H9 (cell line): ENCODE results near the gene USP47. TPM values are rescaled to one million over a fixed set of nuclear protein-coding genes. Genes with fewer than 3 reads are reported as not detected.

Source experiments
- DNase-seq: peaks from one replicate; pipeline ENCODE4 v3.0.0-alpha.2; 2017
- H2AFZ ChIP-seq: one replicate; pipeline ENCODE4 v1.6.1; 2013; ENCODE audit warnings: mild to moderate bottlenecking, low read length, control low read depth, moderate library complexity
- H2AK5ac ChIP-seq: 2 replicates; pipeline ENCODE4 v1.6.1; 2013; ENCODE audit warnings: low read length, control low read depth, mixed read lengths; ENCODE audit not compliant: insufficient read length
- H2BK120ac ChIP-seq: one replicate; pipeline ENCODE4 v1.6.1; 2013; ENCODE audit warnings: low read depth, mild to moderate bottlenecking, low read length, control low read depth, inconsistent platforms; ENCODE audit not compliant: poor library complexity, severe bottlenecking
- H2BK12ac ChIP-seq: 2 replicates; pipeline ENCODE4 v1.6.1; 2013; ENCODE audit warnings: low read length, control low read depth, mixed read lengths, low read depth; ENCODE audit not compliant: insufficient read length
- H2BK15ac ChIP-seq: 2 replicates; pipeline ENCODE4 v1.6.1; 2013; ENCODE audit warnings: low read depth, low read length, control low read depth
- H2BK20ac ChIP-seq: one replicate; pipeline ENCODE4 v1.6.1; 2013; ENCODE audit warnings: low read depth, mild to moderate bottlenecking, low read length, control low read depth, inconsistent platforms; ENCODE audit not compliant: poor library complexity, severe bottlenecking
- H2BK5ac ChIP-seq: 2 replicates; pipeline ENCODE4 v1.6.1; 2013; ENCODE audit warnings: low read length, control low read depth, mixed read lengths; ENCODE audit not compliant: insufficient read length
- H3K14ac ChIP-seq: 2 replicates; pipeline ENCODE4 v1.6.1; 2013; ENCODE audit warnings: low read length, control low read depth; ENCODE audit not compliant: insufficient read depth
- H3K18ac ChIP-seq: 2 replicates; pipeline ENCODE4 v1.6.1; 2013; ENCODE audit warnings: low read depth, mild to moderate bottlenecking, mixed read lengths, low read length, control low read depth; ENCODE audit not compliant: insufficient read length
- H3K23ac ChIP-seq: 2 replicates; pipeline ENCODE4 v1.6.1; 2013; ENCODE audit warnings: low read length, control low read depth, mixed read lengths, low read depth; ENCODE audit not compliant: insufficient read length
- H3K23me2 ChIP-seq: 2 replicates; pipeline ENCODE4 v1.6.1; 2013; ENCODE audit warnings: low read depth, mild to moderate bottlenecking, mixed read lengths, low read length, control low read depth; ENCODE audit not compliant: insufficient read length, poor library complexity, severe bottlenecking
- H3K27ac ChIP-seq: 2 replicates; pipeline ENCODE4 v1.5.1; 2013; ENCODE audit warnings: low read length, control low read depth, mixed read lengths, low read depth; ENCODE audit not compliant: insufficient read length
- H3K27me3 ChIP-seq: 2 replicates; pipeline ENCODE4 v1.6.1; 2013; ENCODE audit warnings: low read length, control low read depth, inconsistent platforms; ENCODE audit not compliant: insufficient read depth
- H3K4ac ChIP-seq: 2 replicates; pipeline ENCODE4 v1.6.1; 2013; ENCODE audit warnings: low read depth, mild to moderate bottlenecking, control low read depth, inconsistent platforms, low read length, moderate library complexity
- H3K4me1 ChIP-seq: 2 replicates; pipeline ENCODE4 v1.6.1; 2013; ENCODE audit warnings: low read length, control low read depth, inconsistent platforms; ENCODE audit not compliant: insufficient read depth
- H3K4me2 ChIP-seq: 2 replicates; pipeline ENCODE4 v1.6.1; 2013; ENCODE audit warnings: low read length, control low read depth, mixed read lengths; ENCODE audit not compliant: insufficient read length, insufficient read depth
- H3K56ac ChIP-seq: 2 replicates; pipeline ENCODE4 v1.6.1; 2013; ENCODE audit warnings: low read depth, mild to moderate bottlenecking, mixed read lengths, low read length, control low read depth; ENCODE audit not compliant: insufficient read length
- H3K79me1 ChIP-seq: 2 replicates; pipeline ENCODE4 v1.6.1; 2013; ENCODE audit warnings: low read depth, mild to moderate bottlenecking, moderate library complexity, low read length, control low read depth, inconsistent platforms; ENCODE audit not compliant: insufficient read depth, poor library complexity, severe bottlenecking
- H3K79me2 ChIP-seq: 2 replicates; pipeline ENCODE4 v1.6.1; 2013; ENCODE audit warnings: low read length, control low read depth, inconsistent platforms; ENCODE audit not compliant: insufficient read depth
- H3K9ac ChIP-seq: 2 replicates; pipeline ENCODE4 v1.6.1; 2013; ENCODE audit warnings: low read length, control low read depth, mixed read lengths; ENCODE audit not compliant: insufficient read length; ENCODE audit errors: extremely low read depth
- H3K9me3 ChIP-seq: one replicate; pipeline ENCODE4 v1.6.1; 2013; ENCODE audit warnings: low read depth, low read length, inconsistent platforms; ENCODE audit not compliant: control insufficient read depth
- H3T11ph ChIP-seq: one replicate; pipeline ENCODE4 v1.6.1; 2013; ENCODE audit warnings: mild to moderate bottlenecking, low read length, control low read depth, inconsistent platforms
- H4K20me1 ChIP-seq: one replicate; pipeline ENCODE4 v1.6.1; 2013; ENCODE audit not compliant: control insufficient read depth, insufficient read length, insufficient read depth
- H4K5ac ChIP-seq: 2 replicates; pipeline ENCODE4 v1.6.1; 2013; ENCODE audit warnings: low read depth, mild to moderate bottlenecking, mixed read lengths, low read length, control low read depth; ENCODE audit not compliant: insufficient read length
- H4K8ac ChIP-seq: replicated peaks from 2 replicates; pipeline ENCODE4 v1.6.1; 2013; ENCODE audit warnings: low read length, control low read depth, mixed read lengths, low read depth; ENCODE audit not compliant: insufficient read length
- H4K91ac ChIP-seq: 2 replicates; pipeline ENCODE4 v1.6.1; 2013; ENCODE audit warnings: low read depth, mild to moderate bottlenecking, moderate library complexity, mixed read lengths, low read length, control low read depth; ENCODE audit not compliant: insufficient read length
- H3K27ac Mint-ChIP-seq, 3 experiments: 2 replicates in 2 of 3; 3 replicates in 1 of 3; pipeline ENCODE4 v1.8.0; 2020 to 2021; ENCODE audit warnings: mixed read lengths in 3 of 3, mild to moderate bottlenecking in 1 of 3, moderate library complexity in 1 of 3
- H3K27me3 Mint-ChIP-seq: 2 replicates; pipeline ENCODE4 v1.8.0; 2021; ENCODE audit warnings: low read depth, mild to moderate bottlenecking, moderate library complexity, mixed read lengths
- H3K36me3 Mint-ChIP-seq, 3 experiments: 2 replicates in 2 of 3; 3 replicates in 1 of 3; pipeline ENCODE4 v1.8.0; 2020 to 2021; ENCODE audit warnings: low read depth in 3 of 3, mixed read lengths in 3 of 3; ENCODE audit not compliant: insufficient read depth in 1 of 3
- H3K4me1 Mint-ChIP-seq, 2 experiments: 2 replicates each; pipeline ENCODE4 v1.8.0; 2020; ENCODE audit warnings: mixed read lengths in 2 of 2
- H3K4me3 Mint-ChIP-seq, 2 experiments: 2 replicates in 1 of 2; 3 replicates in 1 of 2; pipeline ENCODE4 v1.8.0; 2020 to 2021; ENCODE audit warnings: mild to moderate bottlenecking in 2 of 2, mixed read lengths in 2 of 2, moderate library complexity in 1 of 2
- H3K9me3 Mint-ChIP-seq, 2 experiments: 2 replicates in 1 of 2; 3 replicates in 1 of 2; pipeline ENCODE4 v1.8.0; 2020; ENCODE audit warnings: mild to moderate bottlenecking in 2 of 2, mixed read lengths in 2 of 2, moderate library complexity in 1 of 2
- WGBS: extraction: QIAGEN DNeasy Blood & Tissue Kit; methylation state at CpG from one replicate; pipeline ENCODE4 v1.1.7; 2013; ENCODE audit warnings: missing lambda C conversion rate, low lambda C conversion rate, mixed read lengths; ENCODE audit not compliant: insufficient read length; ENCODE audit errors: extremely low coverage; 5-methylcytosine and 5-hydroxymethylcytosine counted together
- total RNA-seq: library from RNA; stranded (reverse); gene quantifications from 2 replicates; pipeline ENCODE4 v1.2.1, GENCODE V29; 2021
- TF ChIP-seq, protein P1 (sequence below): fragments of 200-600 bp; sonication (generic); conservative IDR thresholded peaks from 3 replicates; pipeline ENCODE4 v1.8.0; 2021; ENCODE audit warnings: antibody characterized with exemption, mild to moderate bottlenecking

The USP47 gene
- total RNA-seq, 1 experiment from 2014 or later = 26.7 TPM

DNA sequence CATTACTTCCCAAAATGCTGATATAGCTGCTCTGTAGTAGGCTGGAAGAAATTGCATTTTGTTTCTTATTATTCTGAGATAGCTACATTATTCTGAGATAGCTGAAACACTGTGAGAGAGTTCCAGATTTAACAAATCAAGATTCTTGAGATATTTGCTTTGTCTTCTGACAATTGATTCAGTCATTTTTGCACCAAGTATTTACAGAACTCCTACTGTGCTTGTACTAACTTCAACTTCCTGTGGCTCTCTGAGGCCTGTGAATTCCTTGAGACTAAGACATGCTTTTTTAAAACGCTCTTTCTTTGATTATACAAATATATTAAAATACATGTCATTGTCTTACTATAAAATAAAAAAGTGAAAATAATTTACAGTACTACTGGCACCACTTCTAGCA, 52.7 kb downstream of the USP47 start:
- Mint-ChIP-seq H3K4me1 (peaks cover 0 to 2% of the 10 kb centered on the region in 2 experiments; a peak in 1 of 4 replicates), H3K36me3 (peaks cover 2 to 7% (median 2%) of the 10 kb centered on the region in 3 experiments; a peak in 4 of 7 replicates), H3K27me3 (no peaks in the 10 kb centered on the region), H3K4me3 (no peak overlapping the region), H3K9me3 (no peaks in the 10 kb centered on the region), H3K27ac (no peak overlapping the region)
- H3K79me2 ChIP-seq = no peaks in the 10 kb centered on the region
- no peaks in the 10 kb centered on the region for H3K23me2 ChIP-seq
- no peak overlapping the region for H2BK12ac ChIP-seq
- no peak overlapping the region for H3K27ac ChIP-seq
- no peaks in the 10 kb centered on the region for H3K27me3 ChIP-seq
- no peak overlapping the region for H3K9ac ChIP-seq
- DNase-seq = no peak
- no peak overlapping the region for H3K4ac ChIP-seq
- no peak overlapping the region for H4K8ac ChIP-seq
- H3T11ph ChIP-seq = no peak overlapping the region
- H4K20me1 ChIP-seq = no peaks in the 10 kb centered on the region
- H2AK5ac ChIP-seq = no peak overlapping the region
- H4K5ac ChIP-seq = no peak overlapping the region
- H3K23ac ChIP-seq = no peak overlapping the region
- no peak overlapping the region for H4K91ac ChIP-seq
- H2BK20ac ChIP-seq = no peak overlapping the region
- H2BK5ac ChIP-seq = no peak overlapping the region
- no peak overlapping the region for H2BK120ac ChIP-seq
- H3K56ac ChIP-seq = no peak overlapping the region
- H2BK15ac ChIP-seq = no peak overlapping the region
- H3K14ac ChIP-seq = no peak overlapping the region
- H3K4me2 ChIP-seq = no peak overlapping the region
- TF ChIP-seq, protein P1, sequence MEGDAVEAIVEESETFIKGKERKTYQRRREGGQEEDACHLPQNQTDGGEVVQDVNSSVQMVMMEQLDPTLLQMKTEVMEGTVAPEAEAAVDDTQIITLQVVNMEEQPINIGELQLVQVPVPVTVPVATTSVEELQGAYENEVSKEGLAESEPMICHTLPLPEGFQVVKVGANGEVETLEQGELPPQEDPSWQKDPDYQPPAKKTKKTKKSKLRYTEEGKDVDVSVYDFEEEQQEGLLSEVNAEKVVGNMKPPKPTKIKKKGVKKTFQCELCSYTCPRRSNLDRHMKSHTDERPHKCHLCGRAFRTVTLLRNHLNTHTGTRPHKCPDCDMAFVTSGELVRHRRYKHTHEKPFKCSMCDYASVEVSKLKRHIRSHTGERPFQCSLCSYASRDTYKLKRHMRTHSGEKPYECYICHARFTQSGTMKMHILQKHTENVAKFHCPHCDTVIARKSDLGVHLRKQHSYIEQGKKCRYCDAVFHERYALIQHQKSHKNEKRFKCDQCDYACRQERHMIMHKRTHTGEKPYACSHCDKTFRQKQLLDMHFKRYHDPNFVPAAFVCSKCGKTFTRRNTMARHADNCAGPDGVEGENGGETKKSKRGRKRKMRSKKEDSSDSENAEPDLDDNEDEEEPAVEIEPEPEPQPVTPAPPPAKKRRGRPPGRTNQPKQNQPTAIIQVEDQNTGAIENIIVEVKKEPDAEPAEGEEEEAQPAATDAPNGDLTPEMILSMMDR = no peak
- no peaks in the 10 kb centered on the region for H3K9me3 ChIP-seq
- H3K4me1 ChIP-seq = no peaks in the 10 kb centered on the region; the same call in 1 of the 2 replicates
- no peaks in the 10 kb centered on the region for H3K79me1 ChIP-seq
- H3K18ac ChIP-seq = no peak overlapping the region
- H2AFZ ChIP-seq = no peak overlapping the region
- no CpG with 5 or more reads among the region's 1 CpG for WGBS
